Measurements from ENCODE around the gene ZNF280C. TPM values are rescaled to one million over a fixed set of nuclear protein-coding genes. Genes with fewer than 3 reads are reported as not detected.

Gene ZNF280C
- total RNA-seq, 4 donors from 2014 or later: 2.5 to 5.7 (median 3.7) TPM

- H3K27me3 ChIP-seq: no peaks in the 10 kb centered on the region
- intact Hi-C loops (cut with DNase I): no loop called here
- no peak overlapping the region for H3K4me3 ChIP-seq
- DNase-seq: no peak
- no peaks in the 10 kb centered on the region for H3K36me3 ChIP-seq
- peaks cover 0 to 6% (median 0%) of the 10 kb centered on the region in 3 donors for H3K4me1 ChIP-seq
- TF ChIP-seq CTCF (IDR thresholded peaks at IDR 0.05): no peak
- TF ChIP-seq POLR2A (IDR thresholded peaks at IDR 0.05): no peak
- H3K9me3 ChIP-seq: no peaks in the 10 kb centered on the region
- no peak overlapping the region for H3K27ac ChIP-seq
- WGBS, 2 donors: 77 to 80% methylated on average over 2 of the region's 2 CpGs
These were observed 8.4 kb downstream of the ZNF280C start for GRCh38 chrX:130260316-130260715.

- Histone ChIP-seq H3K4me3 (no peak overlapping the region), H3K27me3 (no peaks in the 10 kb centered on the region), H3K27ac (no peak overlapping the region), H3K9me3 (no peaks in the 10 kb centered on the region), H3K4me1 (peaks cover 0 to 7% (median 0%) of the 10 kb centered on the region in 3 donors), H3K36me3 (no peaks in the 10 kb centered on the region)
- no peak for DNase-seq
- intact Hi-C loops (cut with DNase I): no loop called here
- TF ChIP-seq POLR2A (IDR thresholded peaks at IDR 0.05): no peak
- no peak for TF ChIP-seq CTCF (IDR thresholded peaks at IDR 0.05)
These were observed 14.8 kb downstream of the ZNF280C start for GRCh38 chrX:130253916-130254315.

GRCh38 chrX:130251671-130252070 is 17.0 kb downstream of the ZNF280C start:
- intact Hi-C loops (cut with DNase I): no loop called here
- DNase-seq: no peak
- TF ChIP-seq CTCF (IDR thresholded peaks at IDR 0.05) (no peak), POLR2A (IDR thresholded peaks at IDR 0.05) (no peak)
- Histone ChIP-seq H3K4me3 (no peak overlapping the region), H3K9me3 (no peaks in the 10 kb centered on the region), H3K27ac (no peak overlapping the region), H3K36me3 (no peaks in the 10 kb centered on the region), H3K4me1 (peaks cover 0 to 9% (median 0%) of the 10 kb centered on the region in 3 donors), H3K27me3 (no peaks in the 10 kb centered on the region)
- 81 to 87% methylated on average over 13 to 14 of the region's 14 CpGs for WGBS, 2 donors

- H3K4me3 ChIP-seq: no peak overlapping the region
- H3K27me3 ChIP-seq: no peaks in the 10 kb centered on the region
- no peaks in the 10 kb centered on the region for H3K9me3 ChIP-seq
- no peak overlapping the region for H3K27ac ChIP-seq
- no peak for DNase-seq
- 80 to 84% methylated on average over 4 to 6 of the region's 6 CpGs for WGBS, 2 donors
- intact Hi-C loops (cut with DNase I): no loop called here
- TF ChIP-seq POLR2A (IDR thresholded peaks at IDR 0.05) (no peak), CTCF (IDR thresholded peaks at IDR 0.05) (no peak)
- H3K4me1 ChIP-seq: peaks cover 0 to 9% (median 0%) of the 10 kb centered on the region in 3 donors
- H3K36me3 ChIP-seq: peaks cover 0 to 24% (median 0%) of the 10 kb centered on the region in 3 donors
These were observed 20.7 kb downstream of the ZNF280C start for GRCh38 chrX:130247996-130248395.

- WGBS, 2 donors: 57 to 92% methylated on average over 1 to 2 of the region's 2 CpGs
- H3K9me3 ChIP-seq: no peaks in the 10 kb centered on the region
- peaks cover 0 to 9% (median 0%) of the 10 kb centered on the region in 3 donors for H3K4me1 ChIP-seq
- TF ChIP-seq CTCF (IDR thresholded peaks at IDR 0.05) (no peak), POLR2A (IDR thresholded peaks at IDR 0.05) (no peak)
- H3K36me3 ChIP-seq: peaks cover 0 to 43% (median 0%) of the 10 kb centered on the region in 3 donors
- intact Hi-C loops (cut with DNase I): no loop called here
- no peaks in the 10 kb centered on the region for H3K27me3 ChIP-seq
- no peak overlapping the region for H3K4me3 ChIP-seq
- DNase-seq: no peak
- no peak overlapping the region for H3K27ac ChIP-seq
These were observed 22.6 kb downstream of the ZNF280C start for GRCh38 chrX:130246084-130246483.
